Epithelial cell of esophagus (primary cell): ENCODE results near the gene SLC6A6.

Source experiments
- DNase-seq: peaks from one replicate; pipeline ENCODE4 v3.0.0; 2010; ENCODE audit warnings: low read depth
- H3K4me3 ChIP-seq: 2 replicates; pipeline ENCODE4 v1.5.1; 2011; ENCODE audit warnings: mild to moderate bottlenecking, low read length, control low read depth
- TF ChIP-seq, protein P1 (sequence below): IDR thresholded peaks from 2 replicates; pipeline ENCODE4 v1.5.1; 2011; ENCODE audit warnings: low read depth, mild to moderate bottlenecking, low read length, control low read depth, inconsistent platforms; ENCODE audit not compliant: insufficient read depth; ENCODE audit errors: missing control alignments

The SLC6A6 gene

DNA sequence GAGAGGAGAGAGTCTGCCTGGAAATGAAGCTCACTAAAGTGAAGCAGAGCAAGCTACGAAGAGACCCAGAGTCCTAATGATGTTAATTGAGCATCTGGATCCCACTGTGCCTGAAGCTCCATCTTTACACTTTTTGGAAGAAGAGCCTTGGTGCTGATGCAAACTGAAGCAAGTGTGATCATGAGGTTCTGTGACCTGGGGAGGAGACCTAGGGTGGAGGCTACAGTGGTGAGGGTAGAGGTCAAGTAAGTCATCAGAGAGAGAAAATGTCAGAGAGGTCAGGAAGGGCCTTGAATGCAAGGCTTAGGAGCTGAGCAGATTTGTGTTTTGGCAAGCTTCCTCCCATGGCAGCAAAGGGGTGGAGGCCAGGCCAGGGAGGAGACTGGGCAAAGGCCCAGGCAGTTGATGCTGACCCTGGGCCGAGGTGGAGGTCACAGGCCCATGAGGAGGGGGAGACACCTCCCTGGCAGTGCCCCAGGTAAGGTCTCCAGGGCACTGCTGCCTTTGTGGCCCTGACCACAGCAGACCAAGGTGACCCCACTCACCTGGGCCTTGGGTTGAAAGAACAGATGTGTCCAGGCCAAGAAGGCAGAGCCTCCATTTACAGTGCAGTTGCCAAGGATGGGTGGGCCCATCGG lies 136.2 kb downstream of the SLC6A6 start:
- no peak overlapping the region for H3K4me3 ChIP-seq
- no peak for DNase-seq
- TF ChIP-seq, protein P1, sequence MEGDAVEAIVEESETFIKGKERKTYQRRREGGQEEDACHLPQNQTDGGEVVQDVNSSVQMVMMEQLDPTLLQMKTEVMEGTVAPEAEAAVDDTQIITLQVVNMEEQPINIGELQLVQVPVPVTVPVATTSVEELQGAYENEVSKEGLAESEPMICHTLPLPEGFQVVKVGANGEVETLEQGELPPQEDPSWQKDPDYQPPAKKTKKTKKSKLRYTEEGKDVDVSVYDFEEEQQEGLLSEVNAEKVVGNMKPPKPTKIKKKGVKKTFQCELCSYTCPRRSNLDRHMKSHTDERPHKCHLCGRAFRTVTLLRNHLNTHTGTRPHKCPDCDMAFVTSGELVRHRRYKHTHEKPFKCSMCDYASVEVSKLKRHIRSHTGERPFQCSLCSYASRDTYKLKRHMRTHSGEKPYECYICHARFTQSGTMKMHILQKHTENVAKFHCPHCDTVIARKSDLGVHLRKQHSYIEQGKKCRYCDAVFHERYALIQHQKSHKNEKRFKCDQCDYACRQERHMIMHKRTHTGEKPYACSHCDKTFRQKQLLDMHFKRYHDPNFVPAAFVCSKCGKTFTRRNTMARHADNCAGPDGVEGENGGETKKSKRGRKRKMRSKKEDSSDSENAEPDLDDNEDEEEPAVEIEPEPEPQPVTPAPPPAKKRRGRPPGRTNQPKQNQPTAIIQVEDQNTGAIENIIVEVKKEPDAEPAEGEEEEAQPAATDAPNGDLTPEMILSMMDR = no peak
